CD8-positive, alpha-beta memory T cell (primary cell): ENCODE results near the gene MORN5. TPM values are rescaled to one million over a fixed set of nuclear protein-coding genes. Genes with fewer than 3 reads are reported as not detected.

ENCODE experiments used
- CTCF ChIA-PET: fragments of 350-600 bp; sonication (Branson Sonifier 250); formaldehyde crosslinking; loops from one replicate; lab custom pipeline; 2021; ENCODE audit warnings: antibody characterized with exemption; lab: Charles Lee
- POLR2A ChIA-PET: fragments of 350-600 bp; sonication (Branson Sonifier 250); formaldehyde crosslinking; loops from one replicate; lab custom pipeline; 2021; ENCODE audit warnings: antibody characterized with exemption; lab: Charles Lee
- DNase-seq, 5 donors: peaks; one replicate each; pipeline versions ENCODE4 v3.0.0 to v3.0.0-alpha.2; 2020 to 2022; ENCODE audit warnings: mixed read lengths in 1 of 5
- H3K27ac ChIP-seq: one replicate; pipeline ENCODE4 v1.7.0; 2013; ENCODE audit warnings: low read depth, mild to moderate bottlenecking, low read length, moderate library complexity
- H3K27me3 ChIP-seq: 2 replicates; pipeline ENCODE4 v1.7.0; 2013; ENCODE audit warnings: low read length, mild to moderate bottlenecking; ENCODE audit not compliant: insufficient read depth, poor library complexity, severe bottlenecking
- H3K36me3 ChIP-seq: 2 replicates; pipeline ENCODE4 v1.7.0; 2013; ENCODE audit warnings: mild to moderate bottlenecking, low read length, moderate library complexity; ENCODE audit not compliant: insufficient read depth
- H3K4me1 ChIP-seq: 2 replicates; pipeline ENCODE4 v1.7.0; 2013; ENCODE audit warnings: mild to moderate bottlenecking, low read length, moderate library complexity; ENCODE audit not compliant: insufficient read depth
- H3K4me3 ChIP-seq: 2 replicates; pipeline ENCODE4 v1.7.0; 2013; ENCODE audit warnings: mild to moderate bottlenecking, low read length
- H3K9me3 ChIP-seq: 2 replicates; pipeline ENCODE4 v1.7.0; 2013; ENCODE audit warnings: mild to moderate bottlenecking, low read length
- H3K27ac Mint-ChIP-seq, 8 donors: one replicate each; pipeline ENCODE4 v1.8.0; 2020 to 2021; ENCODE audit warnings: mixed read lengths in 8 of 8, mild to moderate bottlenecking in 6 of 8, inconsistent platforms in 3 of 8, moderate library complexity in 3 of 8
- H3K27me3 Mint-ChIP-seq, 2 donors: one replicate each; pipeline ENCODE4 v1.8.0; 2020 to 2021; ENCODE audit warnings: mixed read lengths in 2 of 2, mild to moderate bottlenecking in 1 of 2, moderate library complexity in 1 of 2
- H3K36me3 Mint-ChIP-seq, 3 donors: one replicate each; pipeline ENCODE4 v1.8.0; 2020 to 2021; ENCODE audit warnings: mixed read lengths in 3 of 3, inconsistent platforms in 1 of 3, mild to moderate bottlenecking in 1 of 3
- H3K4me1 Mint-ChIP-seq, 3 donors: one replicate each; pipeline ENCODE4 v1.8.0; 2020 to 2021; ENCODE audit warnings: mixed read lengths in 3 of 3, inconsistent platforms in 1 of 3, mild to moderate bottlenecking in 1 of 3
- H3K4me3 Mint-ChIP-seq, 7 donors: one replicate each; pipeline ENCODE4 v1.8.0; 2020 to 2021; ENCODE audit warnings: mixed read lengths in 7 of 7, mild to moderate bottlenecking in 6 of 7, moderate library complexity in 4 of 7, inconsistent platforms in 2 of 7
- H3K9me3 Mint-ChIP-seq, 5 donors: one replicate each; pipeline ENCODE4 v1.8.0; 2020 to 2022; ENCODE audit warnings: mixed read lengths in 5 of 5, mild to moderate bottlenecking in 3 of 5, moderate library complexity in 2 of 5, inconsistent platforms in 1 of 5
- polyA plus RNA-seq: library from polyadenylated mRNA; unstranded; fragments of 300-500 nt; fragmentation: Illumina TruSeq; gene quantifications from one replicate; pipeline ENCODE4 v1.2.3, GENCODE V29; 2021
- total RNA-seq, 2 experiments: library from RNA; stranded (reverse); gene quantifications; one replicate each; pipeline ENCODE4 v1.2.3, GENCODE V29; 2021

The MORN5 gene
- total and polyA plus RNA-seq, 3 experiments from 2014 or later: not detected

- no peak overlapping the region for H3K4me3 Mint-ChIP-seq
- H3K36me3 Mint-ChIP-seq: no peaks in the 10 kb centered on the region
- Histone ChIP-seq H3K36me3 (no peaks in the 10 kb centered on the region), H3K9me3 (no peaks in the 10 kb centered on the region), H3K4me3 (no peak overlapping the region), H3K4me1 (no peaks in the 10 kb centered on the region), H3K27me3 (no peaks in the 10 kb centered on the region), H3K27ac (no peak overlapping the region)
- no peaks in the 10 kb centered on the region for H3K4me1 Mint-ChIP-seq
- no peak overlapping the region for H3K27ac Mint-ChIP-seq
- ChIA-PET CTCF (no interaction called here), POLR2A (no interaction called here)
- H3K9me3 Mint-ChIP-seq: no peaks in the 10 kb centered on the region
- no peak for DNase-seq
- H3K27me3 Mint-ChIP-seq: peaks cover 2 to 25% of the 10 kb centered on the region in 2 donors
Measured at GRCh38 chr9:122197426-122197825, 37.7 kb downstream of the MORN5 start.

- H3K4me1 Mint-ChIP-seq: no peaks in the 10 kb centered on the region
- peaks cover 2 to 25% of the 10 kb centered on the region in 2 donors for H3K27me3 Mint-ChIP-seq
- no peaks in the 10 kb centered on the region for H3K36me3 ChIP-seq
- CTCF ChIA-PET: no interaction called here
- H3K27ac Mint-ChIP-seq: no peak overlapping the region
- H3K36me3 Mint-ChIP-seq: no peaks in the 10 kb centered on the region
- H3K4me3 Mint-ChIP-seq: no peak overlapping the region
- no peak overlapping the region for H3K4me3 ChIP-seq
- no peaks in the 10 kb centered on the region for H3K9me3 Mint-ChIP-seq
- H3K4me1 ChIP-seq: no peaks in the 10 kb centered on the region
- POLR2A ChIA-PET: no interaction called here
- no peak overlapping the region for H3K27ac ChIP-seq
- no peaks in the 10 kb centered on the region for H3K27me3 ChIP-seq
- no peaks in the 10 kb centered on the region for H3K9me3 ChIP-seq
- DNase-seq: no peak
Measured at GRCh38 chr9:122197882-122198281, 38.2 kb downstream of the MORN5 start.

GRCh38 chr9:122200960-122201595, 41.4 kb downstream of the MORN5 start:
- no peak overlapping the region for H3K4me3 Mint-ChIP-seq
- Histone ChIP-seq H3K27me3 (no peaks in the 10 kb centered on the region), H3K4me1 (no peaks in the 10 kb centered on the region), H3K4me3 (no peak overlapping the region), H3K27ac (no peak overlapping the region), H3K36me3 (no peaks in the 10 kb centered on the region), H3K9me3 (no peaks in the 10 kb centered on the region)
- peaks cover under 1 to 14% of the 10 kb centered on the region in 2 donors for H3K27me3 Mint-ChIP-seq
- CTCF ChIA-PET: no interaction called here
- no peaks in the 10 kb centered on the region for H3K4me1 Mint-ChIP-seq
- POLR2A ChIA-PET: no interaction called here
- H3K9me3 Mint-ChIP-seq: no peaks in the 10 kb centered on the region
- H3K27ac Mint-ChIP-seq: no peak overlapping the region
- H3K36me3 Mint-ChIP-seq: no peaks in the 10 kb centered on the region
- no peak for DNase-seq

- Histone ChIP-seq H3K27ac (no peak overlapping the region), H3K4me1 (no peaks in the 10 kb centered on the region), H3K27me3 (no peaks in the 10 kb centered on the region), H3K36me3 (no peaks in the 10 kb centered on the region), H3K4me3 (no peak overlapping the region), H3K9me3 (no peaks in the 10 kb centered on the region)
- no peaks in the 10 kb centered on the region for H3K4me1 Mint-ChIP-seq
- no peaks in the 10 kb centered on the region for H3K36me3 Mint-ChIP-seq
- H3K27me3 Mint-ChIP-seq: peaks cover 2 to 14% of the 10 kb centered on the region in 2 donors
- no peak for DNase-seq
- POLR2A ChIA-PET: no interaction called here
- CTCF ChIA-PET: no interaction called here
- H3K9me3 Mint-ChIP-seq: no peaks in the 10 kb centered on the region
- no peak overlapping the region for H3K4me3 Mint-ChIP-seq
- H3K27ac Mint-ChIP-seq: no peak overlapping the region
Measured at GRCh38 chr9:122201641-122202040, 41.9 kb downstream of the MORN5 start.

- Mint-ChIP-seq H3K4me3 (no peak overlapping the region), H3K36me3 (no peaks in the 10 kb centered on the region), H3K27me3 (peaks cover 4 to 14% of the 10 kb centered on the region in 2 donors), H3K27ac (no peak overlapping the region), H3K9me3 (no peaks in the 10 kb centered on the region), H3K4me1 (no peaks in the 10 kb centered on the region)
- DNase-seq: no peak
- Histone ChIP-seq H3K4me3 (no peak overlapping the region), H3K4me1 (no peaks in the 10 kb centered on the region), H3K36me3 (no peaks in the 10 kb centered on the region), H3K27ac (no peak overlapping the region), H3K27me3 (no peaks in the 10 kb centered on the region), H3K9me3 (no peaks in the 10 kb centered on the region)
- ChIA-PET CTCF (no interaction called here), POLR2A (no interaction called here)
Measured at GRCh38 chr9:122202111-122202510, 42.4 kb downstream of the MORN5 start.

- Histone ChIP-seq H3K27me3 (no peaks in the 10 kb centered on the region), H3K36me3 (no peaks in the 10 kb centered on the region), H3K4me1 (no peaks in the 10 kb centered on the region), H3K27ac (no peak overlapping the region), H3K4me3 (no peak overlapping the region), H3K9me3 (no peaks in the 10 kb centered on the region)
- peak in 1 of 5 donors; percentile 4 for DNase-seq
- H3K27me3 Mint-ChIP-seq: peaks cover 9 to 21% of the 10 kb centered on the region in 2 donors
- ChIA-PET CTCF (no interaction called here), POLR2A (no interaction called here)
- H3K27ac Mint-ChIP-seq: no peak overlapping the region
- no peaks in the 10 kb centered on the region for H3K36me3 Mint-ChIP-seq
- H3K4me1 Mint-ChIP-seq: no peaks in the 10 kb centered on the region
- H3K9me3 Mint-ChIP-seq: no peaks in the 10 kb centered on the region
- H3K4me3 Mint-ChIP-seq: peak overlapping the region in 1 of 7 donors; percentile 15
Measured at GRCh38 chr9:122204055-122204454, 44.3 kb downstream of the MORN5 start.

- Histone ChIP-seq H3K9me3 (no peaks in the 10 kb centered on the region), H3K27me3 (no peaks in the 10 kb centered on the region), H3K4me3 (no peak overlapping the region), H3K27ac (no peak overlapping the region), H3K36me3 (no peaks in the 10 kb centered on the region), H3K4me1 (no peaks in the 10 kb centered on the region)
- Mint-ChIP-seq H3K4me1 (no peaks in the 10 kb centered on the region), H3K9me3 (no peaks in the 10 kb centered on the region), H3K36me3 (no peaks in the 10 kb centered on the region), H3K4me3 (no peak overlapping the region), H3K27ac (no peak overlapping the region), H3K27me3 (peaks cover 9 to 24% of the 10 kb centered on the region in 2 donors)
- peak in 1 of 5 donors; percentile 16 for DNase-seq
- POLR2A ChIA-PET: no interaction called here
- CTCF ChIA-PET: no interaction called here
Measured at GRCh38 chr9:122204491-122204890, 44.8 kb downstream of the MORN5 start.

GRCh38 chr9:122205176-122205575, 45.5 kb downstream of the MORN5 start:
- H3K27me3 ChIP-seq: no peaks in the 10 kb centered on the region
- Mint-ChIP-seq H3K27ac (no peak overlapping the region), H3K27me3 (peaks cover 13 to 25% of the 10 kb centered on the region in 2 donors), H3K4me3 (no peak overlapping the region), H3K36me3 (no peaks in the 10 kb centered on the region), H3K4me1 (no peaks in the 10 kb centered on the region), H3K9me3 (no peaks in the 10 kb centered on the region)
- H3K27ac ChIP-seq: no peak overlapping the region
- ChIA-PET CTCF (no interaction called here), POLR2A (no interaction called here)
- peak in 1 of 5 donors; percentile 4 for DNase-seq
- no peaks in the 10 kb centered on the region for H3K36me3 ChIP-seq
- H3K4me1 ChIP-seq: no peaks in the 10 kb centered on the region
- no peaks in the 10 kb centered on the region for H3K9me3 ChIP-seq
- no peak overlapping the region for H3K4me3 ChIP-seq
